HT-29 (cell line): ENCODE data around the gene PRPH. TPM values are rescaled to one million over a fixed set of nuclear protein-coding genes. Genes with fewer than 3 reads are reported as not detected.
"Not testable (repeated sequence)": the region's sequence is repeated elsewhere in the genome, so short reads cannot be mapped to it uniquely, and the experiment has no call there.

ENCODE experiments used
- DNase-seq: peaks from one replicate; pipeline ENCODE4 v3.0.0-alpha.2; 2015; ENCODE audit warnings: low spot score
- total RNA-seq: library from RNA; depleted of rRNA; stranded (reverse); fragments of >200 nt; shearing (Covaris generic); gene quantifications from 2 replicates; pipeline ENCODE4 v1.2.3, GENCODE V29; 2014; rRNA removed

The PRPH gene
- not detected in 2 replicates for total RNA-seq

DNA sequence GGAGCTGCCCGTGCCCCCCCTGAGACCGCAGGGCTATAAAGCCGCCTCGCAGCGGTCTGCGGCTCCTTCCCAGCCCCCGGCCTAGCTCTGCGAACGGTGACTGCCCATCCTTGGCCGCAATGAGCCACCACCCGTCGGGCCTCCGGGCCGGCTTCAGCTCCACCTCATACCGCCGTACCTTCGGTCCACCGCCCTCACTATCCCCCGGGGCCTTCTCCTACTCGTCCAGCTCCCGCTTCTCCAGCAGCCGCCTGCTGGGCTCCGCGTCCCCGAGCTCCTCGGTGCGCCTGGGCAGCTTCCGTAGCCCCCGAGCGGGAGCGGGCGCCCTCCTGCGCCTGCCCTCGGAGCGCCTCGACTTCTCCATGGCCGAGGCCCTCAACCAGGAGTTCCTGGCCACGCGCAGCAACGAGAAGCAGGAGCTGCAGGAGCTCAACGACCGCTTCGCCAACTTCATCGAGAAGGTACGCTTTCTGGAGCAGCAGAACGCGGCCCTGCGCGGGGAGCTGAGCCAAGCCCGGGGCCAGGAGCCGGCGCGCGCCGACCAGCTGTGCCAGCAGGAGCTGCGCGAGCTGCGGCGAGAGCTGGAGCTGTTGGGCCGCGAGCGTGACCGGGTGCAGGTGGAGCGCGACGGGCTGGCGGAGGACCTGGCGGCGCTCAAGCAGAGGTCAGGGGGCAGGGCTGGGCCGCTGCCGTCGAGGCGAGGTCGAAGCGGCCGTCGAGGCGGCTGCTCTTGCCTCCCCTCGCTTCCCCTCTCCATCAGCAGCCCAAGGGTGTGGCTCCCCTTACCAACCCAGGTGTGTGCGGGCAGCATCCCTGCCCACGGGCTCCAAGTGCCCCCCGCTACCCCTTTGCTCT is at the start of gene PRPH:
PRPH (plus strand) TSS at position 66 of the 855 bp plus-strand sequence; CDS start at position 120, 54 bp downstream.
- no peak for DNase-seq

DNA sequence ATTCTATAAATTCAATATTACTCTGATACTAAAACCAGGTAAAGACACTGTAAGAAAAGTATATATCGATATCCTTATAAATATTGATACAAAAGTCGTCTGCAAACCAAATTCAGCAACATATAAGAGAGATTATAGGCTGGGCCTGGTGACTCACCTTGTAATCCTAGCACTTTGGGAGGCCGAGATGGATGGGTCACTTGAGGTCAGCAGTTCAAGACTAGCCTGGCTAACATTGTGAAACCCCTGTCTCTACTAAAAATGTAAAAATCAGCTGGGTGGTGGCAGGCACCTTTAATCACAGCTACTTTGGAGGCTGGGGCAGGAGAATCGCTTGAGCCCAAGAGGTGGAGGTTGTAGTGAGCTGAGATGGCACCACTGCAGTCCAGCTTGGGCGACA is 43.6 kb upstream of the PRPH start:
- no peak for DNase-seq

DNA sequence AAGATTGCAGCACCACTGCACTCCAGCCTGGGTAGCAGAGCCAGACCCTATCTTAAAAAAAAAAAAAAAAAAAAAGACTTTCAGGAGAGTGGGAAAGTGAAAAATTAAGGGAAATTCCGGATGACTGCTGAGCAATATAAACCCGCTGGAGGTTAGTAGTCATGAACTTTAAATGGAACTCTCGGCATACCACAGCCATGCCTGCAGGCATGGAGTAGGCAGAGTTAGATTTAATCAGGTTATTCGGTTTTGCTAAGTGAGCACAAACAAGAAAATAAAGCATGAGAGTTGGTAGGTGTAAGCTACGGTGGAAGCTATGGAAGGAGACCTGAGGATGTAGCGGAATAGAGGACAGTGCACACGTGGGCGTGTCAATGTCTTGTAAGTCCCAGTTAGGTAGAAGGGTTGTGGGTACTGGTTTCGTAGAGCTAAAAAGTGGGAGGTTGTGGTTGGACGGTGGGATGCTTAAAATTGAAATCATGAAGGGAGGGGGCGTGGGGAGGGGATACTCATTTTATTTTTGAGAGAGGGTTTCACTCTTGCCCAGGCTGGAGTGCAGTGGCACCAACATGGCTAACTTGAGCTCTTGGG is 41.8 kb upstream of the PRPH start:
- no peak for DNase-seq

DNA sequence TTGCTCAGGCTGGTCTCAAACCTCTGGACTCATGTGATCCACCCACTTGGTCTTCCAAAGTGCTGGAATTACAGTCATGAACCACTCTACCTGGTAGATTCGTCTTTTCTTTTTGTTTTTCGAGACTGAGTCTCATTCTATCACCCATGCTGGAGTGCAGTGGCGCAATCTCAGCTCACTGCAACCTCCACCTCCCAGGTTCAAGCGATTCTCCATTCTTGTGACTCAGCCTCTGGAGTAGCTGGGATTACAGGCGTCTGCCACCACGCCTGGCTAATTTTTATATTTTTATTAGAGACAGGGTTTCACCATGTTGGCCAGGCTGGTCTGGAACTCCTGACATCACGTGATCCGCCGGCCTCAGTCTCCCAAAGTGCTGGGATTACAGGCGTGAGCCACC is 39.5 kb upstream of the PRPH start:
- DNase-seq = not testable (repeated sequence)

DNA sequence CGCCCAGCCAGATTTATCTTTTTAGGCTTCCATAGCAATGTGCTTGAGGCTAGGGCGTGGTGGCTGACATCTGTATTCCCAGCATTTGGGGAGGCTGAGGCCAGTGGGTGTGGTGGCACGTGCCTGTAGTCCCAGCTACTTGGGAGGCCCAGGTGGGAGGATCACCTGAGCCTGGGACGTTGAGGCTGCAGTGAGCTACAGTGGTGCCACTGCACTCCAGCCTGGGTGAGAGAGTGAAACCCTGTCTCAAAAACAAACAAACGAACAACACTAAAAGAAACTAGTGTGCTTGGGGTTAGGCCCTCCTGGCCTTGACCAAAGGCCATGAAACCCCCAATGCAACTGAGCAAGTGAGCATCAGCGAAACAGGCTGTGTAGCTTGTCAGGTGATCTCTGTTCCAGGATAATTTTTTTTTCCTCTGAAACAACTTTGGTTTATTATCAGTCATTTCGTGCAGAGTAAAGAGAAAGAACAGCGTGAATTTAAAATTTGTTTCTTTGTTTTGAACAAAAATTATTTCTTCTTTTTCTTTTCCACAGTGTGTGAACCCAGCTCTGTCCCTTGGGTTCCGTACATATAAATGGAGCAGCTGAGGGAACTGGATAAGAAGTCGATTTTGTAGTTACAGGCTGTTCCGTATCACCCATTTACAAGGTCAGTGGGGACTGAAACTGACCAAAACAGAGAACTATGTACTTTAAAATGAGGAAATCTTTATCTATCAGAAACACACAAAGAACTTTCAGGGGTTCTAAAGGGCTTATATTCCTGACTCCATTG is 38.9 kb upstream of the PRPH start:
- DNase-seq = no peak

DNA sequence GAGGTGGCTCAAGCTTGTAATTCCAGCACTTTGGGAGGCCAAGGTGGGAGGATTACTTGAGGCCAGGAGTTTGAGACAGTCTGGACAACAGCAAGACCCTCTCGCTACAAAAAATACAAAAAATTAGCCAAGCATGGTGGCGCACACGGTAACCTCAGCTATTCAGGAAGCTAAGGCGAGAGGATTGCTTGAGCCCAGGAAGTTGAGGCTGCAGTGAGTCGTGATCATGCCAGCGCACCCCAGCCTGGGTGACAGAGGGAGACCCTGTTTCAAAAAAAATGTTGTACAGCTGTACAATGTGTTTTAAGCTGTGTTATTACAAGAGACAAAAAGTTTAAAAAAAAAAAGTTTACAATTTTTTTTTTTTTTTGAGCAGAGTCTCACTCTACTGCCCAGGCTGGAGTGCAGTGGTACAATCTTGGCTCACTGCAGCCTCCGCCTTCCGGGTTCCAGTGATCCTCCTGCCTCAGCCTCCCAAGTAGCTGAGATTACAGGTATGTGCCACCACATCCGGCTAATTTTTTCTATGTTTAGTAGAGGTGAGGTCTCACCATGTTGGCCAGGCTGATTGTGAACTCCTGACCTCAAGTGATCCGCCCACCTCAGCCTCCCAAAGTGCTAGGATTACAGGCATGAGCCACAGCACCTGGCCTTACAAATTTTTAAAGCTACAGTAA is 37.3 kb upstream of the PRPH start:
- not testable (repeated sequence) for DNase-seq

DNA sequence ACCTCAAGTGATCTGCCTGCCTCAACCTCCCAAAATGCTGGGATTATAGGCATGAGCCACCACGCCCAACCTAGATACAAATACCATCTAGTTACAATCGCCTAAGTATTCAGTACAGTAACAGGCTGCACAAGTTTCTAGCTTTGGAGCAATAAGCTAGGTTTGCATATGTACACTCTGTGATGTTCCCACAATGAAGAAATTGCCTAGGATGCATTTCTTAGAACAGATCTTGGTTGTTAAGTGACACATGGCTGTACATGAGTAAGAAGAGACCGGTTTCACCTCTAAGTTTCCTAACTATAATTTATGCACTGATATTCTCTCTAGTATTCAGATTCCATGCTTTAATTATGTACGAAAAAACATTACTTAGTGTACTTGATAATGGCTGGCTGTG is 35.5 kb upstream of the PRPH start:
- DNase-seq = no peak

DNA sequence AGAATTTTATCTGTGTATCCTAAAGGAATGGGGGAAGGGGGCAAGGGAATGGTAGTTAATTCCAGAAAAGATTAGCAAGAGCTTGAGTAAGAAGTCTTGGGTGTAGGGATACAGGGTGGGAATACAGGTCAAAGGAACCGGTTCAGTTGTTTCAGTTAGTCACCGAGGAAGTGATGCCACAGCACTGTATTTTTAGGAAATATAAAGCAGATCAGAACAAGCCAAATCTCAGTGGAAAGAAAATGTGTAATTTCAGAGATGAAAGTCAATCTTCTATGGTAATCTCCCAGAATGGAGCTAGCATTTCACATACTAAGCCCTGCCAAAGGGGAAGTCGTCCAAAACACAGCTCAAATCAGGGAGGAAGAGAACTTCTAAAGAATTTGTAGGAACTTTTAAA is 34.8 kb upstream of the PRPH start:
- no peak for DNase-seq

DNA sequence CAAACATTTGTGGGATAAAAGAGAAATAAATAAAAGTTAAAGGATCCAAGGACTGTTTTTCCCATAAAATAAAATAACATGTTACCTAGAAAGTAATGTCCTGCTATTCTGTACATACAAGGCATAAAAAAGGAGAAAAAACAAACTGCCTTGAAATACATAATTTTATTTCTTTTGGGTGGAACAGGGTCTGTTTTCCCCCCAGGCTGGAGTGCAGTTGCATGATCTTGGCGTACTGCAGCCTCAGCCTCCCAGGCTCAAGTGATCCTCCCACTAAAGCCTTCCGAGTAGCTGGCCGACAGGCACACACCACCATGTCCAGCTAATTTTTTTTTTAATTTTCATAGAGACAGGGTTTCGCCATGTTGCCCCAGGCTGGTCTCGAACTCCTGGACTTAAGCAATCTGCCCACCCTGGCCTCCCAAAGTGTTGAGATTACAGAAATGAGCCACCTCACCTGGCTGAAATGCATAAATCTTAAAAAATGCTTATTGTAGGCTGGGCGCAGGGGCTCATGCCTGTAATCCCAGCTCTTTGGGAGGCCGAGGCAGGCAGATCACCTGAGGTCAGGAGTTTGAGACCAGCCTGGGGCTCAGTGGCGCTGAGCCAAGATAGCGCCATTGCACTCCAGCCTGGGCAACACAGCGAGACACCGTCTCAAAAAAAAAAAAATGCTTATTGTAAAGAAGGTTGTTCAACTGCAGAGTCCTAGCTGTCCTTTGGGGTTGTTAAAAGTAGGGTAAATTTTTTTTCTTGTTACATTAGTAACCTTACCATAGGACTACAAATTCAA is 34.2 kb upstream of the PRPH start:
- no peak for DNase-seq

DNA sequence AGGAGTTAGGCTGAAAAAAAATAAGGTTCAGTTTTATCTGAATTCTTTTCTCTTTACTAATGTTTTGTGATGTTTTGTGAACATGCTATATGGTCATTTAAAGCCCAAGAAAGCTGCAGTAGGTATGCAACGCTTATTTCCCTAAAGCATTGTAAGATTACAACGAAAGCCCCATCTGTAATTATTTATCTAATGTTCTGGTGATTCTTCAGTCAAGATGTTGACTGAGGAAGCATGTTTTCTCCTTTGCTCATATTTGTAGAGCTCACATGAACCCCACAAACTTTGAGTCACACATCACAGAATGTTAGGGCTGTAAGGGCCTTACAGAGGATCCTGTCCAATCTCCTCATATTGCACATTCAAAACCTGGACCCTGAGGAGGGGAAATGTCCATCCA is 33.2 kb upstream of the PRPH start:
- DNase-seq = no peak

DNA sequence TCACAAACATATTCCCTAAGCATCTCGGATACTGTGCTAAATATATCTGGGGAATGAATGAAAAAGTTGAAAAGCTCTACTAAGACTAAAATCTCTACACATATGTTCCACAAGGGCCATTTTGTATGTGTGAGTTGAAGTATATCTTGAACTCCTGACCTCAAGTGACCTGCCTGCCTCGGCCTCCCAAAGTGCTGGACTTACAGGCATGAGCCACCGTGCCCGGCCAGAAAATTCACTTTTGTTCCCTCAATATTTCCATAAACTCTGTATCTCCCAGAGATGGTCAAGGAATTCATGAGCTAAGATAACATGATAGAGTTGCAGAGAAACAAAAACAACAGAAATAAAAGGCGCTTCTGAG is 31.6 kb upstream of the PRPH start:
- DNase-seq = no peak

DNA sequence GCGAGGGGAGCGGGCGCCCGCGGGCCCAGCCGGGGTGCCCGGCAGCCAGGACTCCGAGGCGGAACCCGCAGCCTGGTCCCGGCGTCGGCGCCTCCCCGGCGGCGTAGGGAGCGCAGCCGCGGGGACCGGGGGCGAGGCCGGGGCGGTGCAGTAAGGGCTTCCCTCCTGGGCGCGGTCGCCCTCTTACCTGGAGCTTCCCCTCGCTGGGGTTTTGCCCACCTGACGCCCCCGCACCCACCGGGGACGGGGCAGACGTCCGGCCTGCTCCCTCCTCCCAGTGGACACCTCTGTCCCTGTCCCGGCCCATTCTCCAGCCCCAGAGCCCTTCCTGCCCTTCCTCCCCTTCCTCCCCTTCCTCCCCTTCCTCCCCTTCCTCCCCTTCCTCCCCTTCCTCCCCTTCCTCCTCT is 30.5 kb upstream of the PRPH start:
- no peak for DNase-seq

DNA sequence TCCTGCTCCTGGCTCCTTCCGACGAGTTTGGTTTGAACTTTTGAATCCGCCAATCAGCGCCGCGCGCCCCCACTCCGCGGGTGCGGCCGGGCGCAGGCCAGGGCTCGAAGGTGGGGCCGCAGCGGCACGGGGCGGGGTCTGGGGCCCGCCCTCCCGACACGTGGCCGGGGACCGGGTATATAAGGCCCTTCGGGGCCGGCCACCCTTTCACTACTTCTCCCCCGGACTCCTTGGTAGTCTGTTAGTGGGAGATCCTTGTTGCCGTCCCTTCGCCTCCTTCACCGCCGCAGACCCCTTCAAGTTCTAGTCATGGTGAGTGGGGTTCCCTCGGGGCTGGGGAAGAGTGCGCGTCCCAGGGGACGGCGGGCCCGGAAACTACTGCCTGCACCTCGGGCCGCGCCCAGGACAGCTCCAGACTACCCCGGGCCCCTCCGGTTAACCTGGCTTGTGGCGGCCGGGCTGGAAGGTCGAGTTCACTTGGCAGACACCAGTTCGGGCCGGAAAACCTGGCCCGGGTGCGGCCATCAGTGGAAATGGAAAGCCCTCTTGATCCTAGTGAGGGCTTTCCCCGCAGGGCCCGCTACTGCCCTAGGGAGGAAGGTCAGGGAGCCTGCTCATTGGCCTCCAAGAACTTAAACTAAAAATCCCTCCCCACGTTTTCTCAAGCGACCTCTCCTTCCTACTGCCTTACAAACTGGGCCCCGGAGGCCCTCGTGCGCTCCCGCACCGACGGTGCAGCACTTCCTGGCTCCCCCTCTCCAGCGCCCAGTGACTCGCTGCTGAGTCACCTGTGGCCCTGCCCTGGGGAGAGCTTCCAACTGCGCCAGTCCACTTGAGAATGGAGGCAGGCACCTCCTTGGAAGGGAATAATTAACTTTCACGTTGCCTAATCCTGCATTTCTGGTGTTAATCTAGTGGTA is 29.8 kb upstream of the PRPH start, which contains the start of gene TUBA1C:
TUBA1C (plus strand) TSS at position 210 of the 920 bp plus-strand sequence; CDS start at position 310, 100 bp downstream.
- peak; percentile 96 for DNase-seq

DNA sequence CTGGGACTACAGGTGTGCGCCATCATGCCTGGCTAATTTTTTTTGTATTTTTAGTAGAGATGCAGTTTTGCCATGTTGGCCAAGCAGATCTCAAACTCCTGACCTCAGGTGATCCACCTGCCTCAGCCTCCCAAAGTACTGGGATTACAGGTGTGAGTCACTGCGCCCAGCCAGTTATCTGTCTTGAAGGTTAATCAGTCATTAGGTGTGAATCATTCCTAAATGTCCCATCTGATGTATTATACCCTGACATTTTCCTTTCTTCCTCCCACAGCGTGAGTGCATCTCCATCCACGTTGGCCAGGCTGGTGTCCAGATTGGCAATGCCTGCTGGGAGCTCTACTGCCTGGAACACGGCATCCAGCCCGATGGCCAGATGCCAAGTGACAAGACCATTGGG is 25.8 kb upstream of the PRPH start:
- DNase-seq = not testable (repeated sequence)

DNA sequence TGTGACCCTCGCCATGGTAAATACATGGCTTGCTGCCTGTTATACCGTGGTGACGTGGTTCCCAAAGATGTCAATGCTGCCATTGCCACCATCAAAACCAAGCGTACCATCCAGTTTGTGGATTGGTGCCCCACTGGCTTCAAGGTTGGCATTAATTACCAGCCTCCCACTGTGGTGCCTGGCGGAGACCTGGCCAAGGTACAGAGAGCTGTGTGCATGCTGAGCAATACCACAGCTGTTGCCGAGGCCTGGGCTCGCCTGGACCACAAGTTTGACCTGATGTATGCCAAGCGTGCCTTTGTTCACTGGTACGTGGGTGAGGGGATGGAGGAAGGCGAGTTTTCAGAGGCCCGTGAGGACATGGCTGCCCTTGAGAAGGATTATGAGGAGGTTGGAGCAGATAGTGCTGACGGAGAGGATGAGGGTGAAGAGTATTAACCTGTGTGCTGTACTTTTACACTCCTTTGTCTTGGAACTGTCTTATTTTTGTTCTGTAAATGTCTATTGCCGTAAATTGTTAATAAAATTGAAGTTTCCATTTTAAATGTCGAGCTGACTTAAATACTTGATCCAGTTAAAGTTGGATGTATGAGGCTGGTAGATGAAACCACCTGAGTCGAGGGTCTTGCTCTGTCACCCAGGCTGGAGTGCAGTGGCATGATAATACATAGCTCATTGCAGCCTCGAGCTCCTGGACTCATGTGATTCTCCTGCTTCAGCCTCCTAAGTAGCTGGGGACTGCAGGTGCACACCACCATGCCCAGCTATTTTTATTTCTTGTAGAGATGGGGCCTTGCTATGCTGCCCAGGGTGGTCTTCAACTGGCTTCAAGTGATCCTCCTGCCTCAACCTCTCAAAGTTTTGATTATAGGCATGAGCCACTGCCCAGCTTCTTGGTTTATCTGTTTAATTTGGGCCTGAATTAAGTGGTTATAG is 21.9 kb upstream of the PRPH start:
- DNase-seq = no peak

DNA sequence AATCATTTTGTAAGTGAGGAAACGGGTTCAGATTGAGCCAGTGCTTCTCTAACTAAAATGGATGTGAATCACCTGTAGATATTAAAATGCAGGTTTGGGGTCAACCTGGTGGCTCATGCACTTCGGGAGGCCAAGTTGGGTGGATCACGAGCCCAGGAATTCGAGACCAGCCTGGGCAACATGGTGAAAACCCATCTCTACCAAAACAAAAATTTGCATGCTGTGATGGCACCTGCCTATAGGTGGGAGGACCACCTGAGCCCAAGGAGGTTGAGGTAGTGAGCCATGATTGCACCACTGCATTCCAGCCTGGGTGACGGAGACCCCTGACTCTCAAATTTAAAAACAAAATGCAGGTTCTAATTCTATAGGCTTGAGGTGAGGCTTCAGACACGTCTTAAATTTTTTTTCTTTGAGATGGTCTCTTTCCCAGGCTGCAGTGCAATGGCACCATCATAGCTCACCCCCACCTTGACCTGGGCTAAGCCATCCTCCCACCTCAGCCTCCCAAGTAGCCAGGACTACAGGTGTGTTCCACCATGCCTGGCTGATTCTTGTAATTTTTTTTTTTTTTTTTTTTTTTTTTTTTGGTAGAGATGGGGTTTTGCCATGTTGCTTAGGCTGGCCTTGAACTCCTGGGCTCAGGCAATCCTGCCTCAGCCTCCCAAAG is 21.1 kb upstream of the PRPH start:
- peak; percentile 31 for DNase-seq

DNA sequence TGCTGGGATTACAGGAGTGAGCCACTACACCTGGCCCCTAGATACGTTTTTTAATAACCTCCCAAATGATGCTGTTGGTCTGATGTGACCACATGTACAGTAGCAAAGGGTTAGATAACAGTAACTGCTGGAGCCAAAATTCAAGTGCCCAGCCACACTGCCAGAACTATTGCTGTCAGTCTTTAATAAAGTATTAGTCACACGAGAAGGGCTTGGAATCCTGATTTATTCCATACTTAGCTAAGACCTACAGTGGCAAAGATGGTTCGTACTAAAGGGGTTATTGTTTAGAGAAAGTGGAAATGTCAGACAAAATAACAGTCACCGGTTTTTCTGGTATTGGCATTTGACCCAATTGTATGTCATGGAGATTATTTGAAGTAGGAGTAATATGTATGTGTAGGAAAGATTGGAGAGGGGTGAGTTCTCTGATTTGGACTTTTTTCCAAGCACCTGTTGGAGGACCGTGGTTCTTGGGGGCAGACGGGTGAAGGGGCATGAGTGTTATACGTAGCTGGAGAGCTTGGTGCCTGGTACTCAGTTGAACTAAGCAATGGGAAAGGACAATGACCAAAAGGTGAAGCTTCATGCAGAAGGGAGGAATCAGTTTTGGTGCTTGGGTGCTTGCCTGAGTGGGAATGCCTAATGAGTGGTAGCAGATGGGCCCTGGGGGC is 20.4 kb upstream of the PRPH start:
- peak; percentile 19 for DNase-seq
